ENCODE measurements around the gene TNFRSF13B.

DNA sequence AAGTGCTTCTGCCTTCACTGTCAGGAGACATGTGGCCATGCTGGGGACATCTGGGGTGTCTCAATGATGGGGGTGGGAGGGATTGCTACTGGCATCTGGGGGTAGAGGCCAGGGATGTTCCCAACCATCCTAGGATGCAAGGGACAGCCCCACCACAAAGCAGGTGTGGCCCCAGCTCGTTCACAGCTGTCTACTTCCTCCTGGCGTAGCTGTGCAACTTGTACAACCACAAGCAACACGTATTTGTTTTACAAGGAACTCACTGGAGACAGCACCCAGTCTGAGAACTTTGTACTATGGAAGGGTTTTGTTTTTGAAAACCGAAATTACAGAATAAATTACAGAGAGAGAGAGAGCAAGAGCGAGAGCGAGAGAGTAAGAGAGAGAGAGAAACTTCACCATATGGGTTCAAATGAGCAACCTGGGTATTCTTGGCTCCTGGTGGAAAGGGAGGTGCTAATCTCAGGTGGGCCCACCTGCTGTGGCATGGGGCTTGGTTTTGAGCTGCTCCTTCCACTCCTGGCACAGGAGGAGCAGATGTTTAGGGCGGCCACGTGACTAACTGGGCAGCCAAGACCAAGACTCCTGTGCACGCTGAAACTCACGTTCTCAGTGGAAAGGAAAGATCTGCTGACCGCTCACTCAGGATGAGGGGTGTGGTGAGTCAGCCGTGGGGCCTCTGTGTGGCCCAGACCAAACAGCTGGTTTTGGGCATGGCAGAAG, 17.5 kb upstream of the TNFRSF13B start:
- TF ChIP-seq POLR2AphosphoS5 (IDR thresholded peaks at IDR 0.05; ENCODE audit: insufficient read depth, low read depth, low read length) (no peak), POLR2A (IDR thresholded peaks at IDR 0.05; ENCODE audit: low read depth, low read length) (no peak), MYC (IDR thresholded peaks at IDR 0.05; ENCODE audit: low read depth, low read length) (no peak), EZH2 (IDR thresholded peaks at IDR 0.05; ENCODE audit: borderline replicate concordance, low read depth, low read length, severe bottlenecking) (no peak), GATA2 (IDR thresholded peaks at IDR 0.05; ENCODE audit: insufficient read depth, insufficient read length, low read depth, low read length) (no peak)
- TF ChIP-seq, protein P1, sequence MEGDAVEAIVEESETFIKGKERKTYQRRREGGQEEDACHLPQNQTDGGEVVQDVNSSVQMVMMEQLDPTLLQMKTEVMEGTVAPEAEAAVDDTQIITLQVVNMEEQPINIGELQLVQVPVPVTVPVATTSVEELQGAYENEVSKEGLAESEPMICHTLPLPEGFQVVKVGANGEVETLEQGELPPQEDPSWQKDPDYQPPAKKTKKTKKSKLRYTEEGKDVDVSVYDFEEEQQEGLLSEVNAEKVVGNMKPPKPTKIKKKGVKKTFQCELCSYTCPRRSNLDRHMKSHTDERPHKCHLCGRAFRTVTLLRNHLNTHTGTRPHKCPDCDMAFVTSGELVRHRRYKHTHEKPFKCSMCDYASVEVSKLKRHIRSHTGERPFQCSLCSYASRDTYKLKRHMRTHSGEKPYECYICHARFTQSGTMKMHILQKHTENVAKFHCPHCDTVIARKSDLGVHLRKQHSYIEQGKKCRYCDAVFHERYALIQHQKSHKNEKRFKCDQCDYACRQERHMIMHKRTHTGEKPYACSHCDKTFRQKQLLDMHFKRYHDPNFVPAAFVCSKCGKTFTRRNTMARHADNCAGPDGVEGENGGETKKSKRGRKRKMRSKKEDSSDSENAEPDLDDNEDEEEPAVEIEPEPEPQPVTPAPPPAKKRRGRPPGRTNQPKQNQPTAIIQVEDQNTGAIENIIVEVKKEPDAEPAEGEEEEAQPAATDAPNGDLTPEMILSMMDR (IDR thresholded peaks at IDR 0.05; ENCODE audit: extremely low read depth in 1 of 2, insufficient read depth in 1 of 2, low read depth in 1 of 2, low read length in 2 of 2), result no peak
- TF ChIP-seq, protein P2, sequence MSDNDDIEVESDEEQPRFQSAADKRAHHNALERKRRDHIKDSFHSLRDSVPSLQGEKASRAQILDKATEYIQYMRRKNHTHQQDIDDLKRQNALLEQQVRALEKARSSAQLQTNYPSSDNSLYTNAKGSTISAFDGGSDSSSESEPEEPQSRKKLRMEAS (IDR thresholded peaks at IDR 0.05; ENCODE audit: insufficient read depth, insufficient read length), result no peak
